Breast epithelium (tissue), 4 donors: ENCODE results near the gene SNX27. TPM values are rescaled to one million over a fixed set of nuclear protein-coding genes. Genes with fewer than 3 reads are reported as not detected.

Experiments used
- DNase-seq, 2 donors: peaks; one replicate each; pipeline ENCODE4 v3.0.0-alpha.2; 2019; ENCODE audit warnings: low spot score in 2 of 2
- H3K27ac ChIP-seq, 2 donors: fragments of 200-600 bp; sonication (generic) in 1 of 2; one replicate each; pipeline ENCODE4 v1.5.1; 2016 to 2019; ENCODE audit warnings: mild to moderate bottlenecking in 1 of 2
- H3K27me3 ChIP-seq, 2 donors: fragments of 200-600 bp; sonication (generic) in 1 of 2; one replicate each; pipeline versions ENCODE4 v1.5.1 to v1.6.0; 2017 to 2019; ENCODE audit warnings: control low read depth in 1 of 2, mild to moderate bottlenecking in 1 of 2
- H3K36me3 ChIP-seq: fragments of 200-600 bp; one replicate; pipeline ENCODE4 v1.5.1; 2019
- H3K4me1 ChIP-seq, 2 donors: fragments of 200-600 bp; sonication (generic); one replicate each; pipeline ENCODE4 v1.5.1; 2016 to 2019; ENCODE audit warnings: control low read depth in 1 of 2
- H3K4me3 ChIP-seq, 3 donors: fragments of 200-600 bp; sonication (generic); 1 replicate in 2 of 3; 2 replicates in 1 of 3; pipeline ENCODE4 v1.5.1; 2016 to 2019; ENCODE audit warnings: mild to moderate bottlenecking in 3 of 3, moderate library complexity in 2 of 3
- H3K9me3 ChIP-seq, 2 donors: fragments of 200-600 bp; sonication (generic) in 1 of 2; one replicate each; pipeline ENCODE4 v1.5.1; 2016 to 2019; ENCODE audit warnings: control low read depth in 1 of 2
- POLR2A ChIP-seq: fragments of 450-650 bp; IDR thresholded peaks from one replicate; pipeline ENCODE4 v1.6.1; 2016; ENCODE audit warnings: antibody characterized with exemption, mild to moderate bottlenecking, moderate library complexity
- POLR2AphosphoS5 ChIP-seq, 3 donors: sonication (generic); formaldehyde crosslinking; IDR thresholded peaks; one replicate each; pipeline ENCODE4 v1.6.1; 2017; ENCODE audit warnings: antibody characterized with exemption in 3 of 3
- intact Hi-C: fragments of 100-400 bp; cut with DNase I; formaldehyde crosslinking; loops from one replicate; pipeline ENCODE4 v1.15.1; 2023; ENCODE audit warnings: low total_unique reads
- total RNA-seq, 3 donors: library from RNA; depleted of rRNA; stranded (reverse); fragments of >200 nt; gene quantifications; one replicate each; pipeline ENCODE4 v1.1.0, GENCODE V29; 2016
- TF ChIP-seq, protein P1 (sequence below), 3 donors: fragments of 450-650 bp; IDR thresholded peaks; one replicate each; pipeline ENCODE4 v1.5.1; 2016 to 2017; ENCODE audit warnings: antibody characterized with exemption in 3 of 3, mild to moderate bottlenecking in 3 of 3, moderate library complexity in 3 of 3

SNX27 gene
- total RNA-seq, 3 donors from 2014 or later, result 41.3 to 46.8 (median 43.6) TPM

DNA sequence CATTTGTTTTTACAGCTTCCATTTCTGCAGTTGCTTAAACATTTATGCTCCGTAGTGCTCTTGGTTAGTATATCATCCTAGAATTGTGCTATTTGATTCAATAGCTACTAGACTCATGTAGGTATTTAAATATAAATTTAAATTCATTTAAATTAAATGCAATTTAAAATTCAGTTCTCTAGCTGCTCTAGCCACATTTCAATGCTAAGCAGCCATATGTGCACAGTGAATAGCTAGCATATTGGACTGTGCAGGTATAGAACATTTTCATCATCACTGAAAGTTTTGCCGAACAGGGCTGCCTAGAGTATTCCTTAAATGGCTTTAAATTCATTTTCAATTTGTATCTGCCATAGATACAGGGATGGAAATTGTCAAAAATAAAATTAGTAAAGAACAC lies 72.3 kb downstream of the SNX27 start:
- no peaks in the 10 kb centered on the region for H3K9me3 ChIP-seq
- TF ChIP-seq POLR2A (no peak), POLR2AphosphoS5 (IDR thresholded peaks at IDR 0.05) (no peak)
- TF ChIP-seq, protein P1, sequence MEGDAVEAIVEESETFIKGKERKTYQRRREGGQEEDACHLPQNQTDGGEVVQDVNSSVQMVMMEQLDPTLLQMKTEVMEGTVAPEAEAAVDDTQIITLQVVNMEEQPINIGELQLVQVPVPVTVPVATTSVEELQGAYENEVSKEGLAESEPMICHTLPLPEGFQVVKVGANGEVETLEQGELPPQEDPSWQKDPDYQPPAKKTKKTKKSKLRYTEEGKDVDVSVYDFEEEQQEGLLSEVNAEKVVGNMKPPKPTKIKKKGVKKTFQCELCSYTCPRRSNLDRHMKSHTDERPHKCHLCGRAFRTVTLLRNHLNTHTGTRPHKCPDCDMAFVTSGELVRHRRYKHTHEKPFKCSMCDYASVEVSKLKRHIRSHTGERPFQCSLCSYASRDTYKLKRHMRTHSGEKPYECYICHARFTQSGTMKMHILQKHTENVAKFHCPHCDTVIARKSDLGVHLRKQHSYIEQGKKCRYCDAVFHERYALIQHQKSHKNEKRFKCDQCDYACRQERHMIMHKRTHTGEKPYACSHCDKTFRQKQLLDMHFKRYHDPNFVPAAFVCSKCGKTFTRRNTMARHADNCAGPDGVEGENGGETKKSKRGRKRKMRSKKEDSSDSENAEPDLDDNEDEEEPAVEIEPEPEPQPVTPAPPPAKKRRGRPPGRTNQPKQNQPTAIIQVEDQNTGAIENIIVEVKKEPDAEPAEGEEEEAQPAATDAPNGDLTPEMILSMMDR (IDR thresholded peaks at IDR 0.05), result no peak
- H3K36me3 ChIP-seq, result no peaks in the 10 kb centered on the region
- no peak overlapping the region for H3K4me3 ChIP-seq
- no peaks in the 10 kb centered on the region for H3K27me3 ChIP-seq
- no peaks in the 10 kb centered on the region for H3K4me1 ChIP-seq
- intact Hi-C loops, result no loop called here
- no peak for DNase-seq
- no peak overlapping the region for H3K27ac ChIP-seq

DNA sequence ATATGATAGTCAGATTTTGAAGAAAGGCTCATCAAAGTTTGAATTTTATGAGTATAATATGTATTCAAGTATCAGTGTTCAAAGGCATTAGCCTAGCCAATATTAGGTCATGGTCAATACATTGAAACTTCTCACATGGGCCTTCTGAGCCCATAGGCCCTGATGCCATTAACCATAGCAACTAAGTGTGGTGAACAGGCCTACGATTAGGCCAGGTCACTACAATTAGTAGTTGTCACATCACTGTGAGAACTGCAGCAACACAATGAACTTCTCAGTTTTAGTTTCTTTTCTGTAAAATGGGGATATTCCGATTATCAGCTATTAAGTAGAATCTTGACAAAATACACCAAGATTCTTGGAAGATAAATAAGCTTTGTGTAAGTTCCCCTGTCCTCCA lies 74.7 kb downstream of the SNX27 start:
- Histone ChIP-seq H3K4me3 (no peak overlapping the region), H3K36me3 (no peaks in the 10 kb centered on the region), H3K27me3 (no peaks in the 10 kb centered on the region), H3K27ac (no peak overlapping the region), H3K9me3 (no peaks in the 10 kb centered on the region), H3K4me1 (no peaks in the 10 kb centered on the region)
- DNase-seq, result no peak
- intact Hi-C loops, result loop anchor here (2.0 kb wide), 1 partner anchor 46 kb away; no protein-coding TSS in a partner anchor
- TF ChIP-seq, protein P1 (IDR thresholded peaks at IDR 0.05), result no peak
- TF ChIP-seq POLR2A (no peak), POLR2AphosphoS5 (IDR thresholded peaks at IDR 0.05) (no peak)

DNA sequence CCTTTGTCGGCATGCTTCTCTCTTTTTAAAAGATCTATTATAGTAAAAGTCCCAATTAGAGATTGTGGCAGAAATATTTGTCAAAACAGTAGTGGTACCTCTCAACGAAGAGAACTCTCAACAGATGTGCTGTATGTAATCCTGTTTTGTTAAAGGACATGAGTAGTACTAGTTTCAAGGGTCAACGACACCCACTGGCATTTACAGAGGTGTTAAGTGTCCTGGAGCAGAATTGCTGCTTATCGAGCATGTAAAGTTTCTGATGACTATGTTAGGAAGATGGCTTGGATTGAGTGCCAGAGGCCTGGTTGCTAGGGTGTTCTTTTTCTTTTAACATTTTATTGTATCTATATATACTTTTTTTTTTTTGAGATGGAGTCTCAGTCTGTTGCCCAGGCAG lies 77.6 kb downstream of the SNX27 start:
- TF ChIP-seq POLR2AphosphoS5 (IDR thresholded peaks at IDR 0.05) (no peak), POLR2A (no peak)
- TF ChIP-seq, protein P1 (IDR thresholded peaks at IDR 0.05), result no peak
- no peaks in the 10 kb centered on the region for H3K27me3 ChIP-seq
- H3K9me3 ChIP-seq, result no peaks in the 10 kb centered on the region
- no peaks in the 10 kb centered on the region for H3K4me1 ChIP-seq
- intact Hi-C loops, result no loop called here
- H3K4me3 ChIP-seq, result no peak overlapping the region
- no peaks in the 10 kb centered on the region for H3K36me3 ChIP-seq
- no peak for DNase-seq
- H3K27ac ChIP-seq, result no peak overlapping the region

DNA sequence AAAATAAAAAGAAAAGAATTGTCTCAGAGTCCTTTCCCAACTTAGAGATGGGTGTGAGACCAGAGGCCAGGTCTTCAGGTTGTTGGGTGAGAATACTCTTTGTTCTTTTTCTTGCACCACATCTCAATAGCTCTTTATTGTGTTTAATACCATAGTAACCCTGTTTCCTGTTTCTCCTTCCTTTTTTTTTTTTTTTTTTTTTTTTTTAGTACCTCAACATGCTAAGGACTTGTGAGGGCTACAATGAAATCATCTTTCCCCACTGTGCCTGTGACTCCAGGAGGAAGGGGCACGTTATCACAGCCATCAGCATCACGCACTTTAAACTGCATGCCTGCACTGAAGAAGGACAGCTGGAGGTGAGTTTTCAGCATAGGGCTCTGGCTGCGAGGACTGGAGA lies 80.4 kb downstream of the SNX27 start:
- no peaks in the 10 kb centered on the region for H3K27me3 ChIP-seq
- H3K9me3 ChIP-seq, result no peaks in the 10 kb centered on the region
- intact Hi-C loops, result no loop called here
- H3K4me1 ChIP-seq, result no peaks in the 10 kb centered on the region
- no peak overlapping the region for H3K4me3 ChIP-seq
- no peaks in the 10 kb centered on the region for H3K36me3 ChIP-seq
- H3K27ac ChIP-seq, result no peak overlapping the region
- TF ChIP-seq POLR2A (no peak), POLR2AphosphoS5 (IDR thresholded peaks at IDR 0.05) (no peak)
- TF ChIP-seq, protein P1 (IDR thresholded peaks at IDR 0.05), result no peak
- no peak for DNase-seq

DNA sequence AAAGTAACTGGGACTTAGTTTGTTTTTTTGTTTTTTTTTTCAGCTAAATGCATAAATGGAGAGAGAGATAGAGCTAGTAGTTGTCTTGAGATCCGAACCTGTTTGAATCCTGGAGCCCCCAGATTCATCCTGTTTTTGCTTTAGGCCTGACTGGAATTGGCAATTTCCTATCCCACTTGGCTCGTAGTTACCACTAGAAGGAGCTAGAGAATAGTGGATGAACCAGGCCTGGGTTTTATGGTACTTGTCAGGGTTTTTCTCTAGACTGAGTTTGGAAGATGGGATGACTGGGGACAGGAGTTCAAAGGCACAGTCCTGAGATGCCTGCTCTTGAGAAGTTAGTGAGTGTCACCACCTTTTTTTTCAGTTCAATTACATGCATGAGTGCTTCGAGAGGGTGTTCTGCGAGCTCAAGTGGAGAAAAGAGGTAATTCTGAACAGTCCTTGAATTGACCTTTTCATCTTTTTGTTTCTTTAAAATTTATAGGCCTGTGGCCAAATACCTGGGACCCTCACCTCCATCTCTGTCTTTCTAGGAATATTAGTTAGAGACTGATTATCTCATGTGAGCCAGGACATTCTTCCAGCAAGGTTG lies 81.3 kb downstream of the SNX27 start:
- Histone ChIP-seq H3K4me3 (no peak overlapping the region), H3K4me1 (no peaks in the 10 kb centered on the region), H3K9me3 (no peaks in the 10 kb centered on the region), H3K27ac (no peak overlapping the region), H3K36me3 (no peaks in the 10 kb centered on the region), H3K27me3 (no peaks in the 10 kb centered on the region)
- DNase-seq, result no peak
- intact Hi-C loops, result no loop called here
- TF ChIP-seq, protein P1 (IDR thresholded peaks at IDR 0.05), result peak in 2 of 3 donors; percentile 21 to 22
- no peak for TF ChIP-seq POLR2AphosphoS5 (IDR thresholded peaks at IDR 0.05)
